Activated naive CD4-positive, alpha-beta T cell treated with anti-CD3 and anti-CD28 coated beads, Interleukin-2, amount 50 U/mL, for 72 hours (primary cell): Measurements from ENCODE around the gene ANP32A. TPM values are rescaled to one million over a fixed set of nuclear protein-coding genes. Genes with fewer than 3 reads are reported as not detected.

Experiments
- ATAC-seq, 2 donors: fragments of 150-1000 bp; cut with Tn5 transposase; 2 replicates each; pipeline ENCODE4 v1.10.0; 2021; ENCODE audit warnings: mild to moderate bottlenecking in 2 of 2, moderate library complexity in 2 of 2
- DNase-seq, 2 donors: peaks; one replicate each; pipeline ENCODE4 v3.0.0; 2021 to 2022; ENCODE audit warnings: low spot score in 2 of 2
- H3K27ac Mint-ChIP-seq, 2 donors: one replicate each; pipeline ENCODE4 v1.8.0; 2022; ENCODE audit warnings: mild to moderate bottlenecking in 2 of 2, mixed read lengths in 2 of 2
- H3K36me3 Mint-ChIP-seq, 2 donors: one replicate each; pipeline ENCODE4 v1.8.0; 2022; ENCODE audit warnings: mixed read lengths in 2 of 2
- H3K9me3 Mint-ChIP-seq, 2 donors: one replicate each; pipeline ENCODE4 v1.8.0; 2022; ENCODE audit warnings: mixed read lengths in 2 of 2
- total RNA-seq, 2 donors: library from RNA; stranded (reverse); gene quantifications; one replicate each; pipeline ENCODE4 v1.2.3, GENCODE V29; 2022

Gene ANP32A
- total RNA-seq, 2 donors from 2014 or later, result 136 to 237 TPM

DNA sequence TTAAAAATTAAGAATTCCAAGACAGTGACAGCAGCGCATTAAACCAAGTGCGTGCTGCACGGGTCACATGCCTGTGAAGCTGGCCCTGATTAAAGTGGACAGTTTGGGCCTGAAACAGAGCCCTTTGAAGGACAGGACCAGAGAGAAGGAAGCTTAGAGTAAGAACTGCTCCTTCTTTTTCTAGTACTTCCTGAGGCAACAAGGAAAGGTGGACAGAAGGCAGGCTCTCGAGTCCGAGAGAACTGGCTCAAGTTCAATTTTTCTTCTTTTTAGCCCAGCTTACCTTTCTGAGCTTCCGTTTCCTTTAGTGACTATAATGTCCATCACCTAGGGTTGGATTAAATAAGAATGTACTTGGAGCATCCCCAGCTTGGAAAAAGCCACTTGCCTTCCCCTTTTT lies 26.9 kb downstream of the ANP32A start:
- no peaks in the 10 kb centered on the region for H3K9me3 Mint-ChIP-seq
- DNase-seq (no peak), ATAC-seq (no peak)
- peaks cover 0 to 1% of the 10 kb centered on the region in 2 donors for H3K36me3 Mint-ChIP-seq
- no peak overlapping the region for H3K27ac Mint-ChIP-seq

GRCh38 chr15:68792901-68793766 lies 27.6 kb downstream of the ANP32A start:
- Mint-ChIP-seq H3K36me3 (no peaks in the 10 kb centered on the region), H3K27ac (no peak overlapping the region)

GRCh38 chr15:68791431-68792283 lies 29.0 kb downstream of the ANP32A start:
- ATAC-seq (peak; percentile 71 to 73), DNase-seq (peak; percentile 19 to 72)
- Mint-ChIP-seq H3K9me3 (no peaks in the 10 kb centered on the region), H3K27ac (peak overlapping the region; percentile 48 to 88), H3K36me3 (no peaks in the 10 kb centered on the region)

More at GRCh38 chr15:68792901-68793766, 27.6 kb downstream of the ANP32A start:
- DNase-seq (no peak), ATAC-seq (no peak)
- H3K9me3 Mint-ChIP-seq, result no peaks in the 10 kb centered on the region

GRCh38 chr15:68790910-68791309 lies 29.8 kb downstream of the ANP32A start:
- Mint-ChIP-seq H3K9me3 (no peaks in the 10 kb centered on the region), H3K36me3 (no peaks in the 10 kb centered on the region), H3K27ac (peak overlapping the region; percentile 29 to 48)
- ATAC-seq (no peak), DNase-seq (no peak)

GRCh38 chr15:68790242-68790575 lies 30.5 kb downstream of the ANP32A start:
- no peaks in the 10 kb centered on the region for H3K9me3 Mint-ChIP-seq
- DNase-seq (no peak), ATAC-seq (no peak)
- H3K27ac Mint-ChIP-seq, result peak overlapping the region in 1 of 2 donors; percentile 22
- H3K36me3 Mint-ChIP-seq, result peaks cover 0 to 5% of the 10 kb centered on the region in 2 donors

DNA sequence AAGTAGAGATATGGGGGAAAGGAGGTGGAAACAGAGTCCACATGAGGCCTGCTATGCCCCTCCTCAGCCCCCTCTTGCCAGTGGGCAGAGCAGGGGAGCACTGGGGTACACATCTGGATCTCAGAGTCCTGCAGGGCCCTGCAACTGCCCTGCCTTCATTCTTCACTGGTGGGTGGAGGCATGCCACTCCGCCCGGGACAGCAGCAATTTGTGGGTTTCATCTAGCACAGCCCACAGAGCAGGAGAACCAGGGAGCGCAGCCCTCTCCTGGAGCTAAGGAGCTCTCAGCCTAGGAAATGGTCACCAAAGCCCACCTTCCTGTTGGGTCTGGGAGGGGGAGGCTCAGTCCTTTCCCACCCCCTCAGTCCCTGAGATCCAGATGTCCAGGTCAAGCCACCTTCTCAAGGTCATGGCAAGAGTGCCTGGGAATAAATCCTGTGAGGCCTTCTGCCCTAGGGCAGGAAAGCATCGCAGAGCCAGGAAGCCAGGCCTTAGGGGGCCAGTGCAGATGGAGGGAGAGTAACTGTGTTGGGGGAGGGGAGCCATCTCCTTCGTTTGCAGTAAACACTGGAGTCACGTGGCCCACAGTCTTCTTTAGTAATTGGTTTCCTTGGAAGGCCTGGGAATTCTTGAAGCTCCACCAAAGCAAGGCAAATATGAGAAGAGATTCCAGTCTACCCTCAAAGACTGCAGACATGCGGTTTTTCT lies 31.0 kb downstream of the ANP32A start:
- DNase-seq, result no peak
- Mint-ChIP-seq H3K36me3 (peaks cover 0 to 5% of the 10 kb centered on the region in 2 donors), H3K27ac (peak overlapping the region; percentile 65 to 72), H3K9me3 (no peaks in the 10 kb centered on the region)
- no peak for ATAC-seq

DNA sequence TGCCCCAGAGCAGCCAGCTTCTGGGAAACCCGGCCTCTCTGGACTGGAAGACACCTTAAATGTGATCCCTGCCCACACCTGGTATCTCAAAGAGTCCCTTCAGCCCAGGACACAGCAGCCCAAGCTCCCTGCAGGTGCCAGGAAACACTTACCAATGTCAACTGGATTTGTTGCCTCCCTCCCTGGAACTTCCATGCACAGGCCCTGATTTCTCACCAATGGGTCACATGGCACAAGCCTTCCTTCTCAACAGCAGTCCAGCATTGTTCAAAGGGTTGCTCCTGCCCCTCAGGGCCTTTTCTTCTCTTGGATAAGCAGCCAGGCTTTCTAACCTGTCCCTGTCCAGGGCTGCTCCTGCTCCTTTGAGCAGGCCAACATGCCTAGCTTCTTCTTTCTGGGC lies 31.6 kb downstream of the ANP32A start:
- Mint-ChIP-seq H3K27ac (peak overlapping the region; percentile 65 to 72), H3K9me3 (no peaks in the 10 kb centered on the region), H3K36me3 (peaks cover 0 to 5% of the 10 kb centered on the region in 2 donors)
- DNase-seq (no peak), ATAC-seq (no peak)

DNA sequence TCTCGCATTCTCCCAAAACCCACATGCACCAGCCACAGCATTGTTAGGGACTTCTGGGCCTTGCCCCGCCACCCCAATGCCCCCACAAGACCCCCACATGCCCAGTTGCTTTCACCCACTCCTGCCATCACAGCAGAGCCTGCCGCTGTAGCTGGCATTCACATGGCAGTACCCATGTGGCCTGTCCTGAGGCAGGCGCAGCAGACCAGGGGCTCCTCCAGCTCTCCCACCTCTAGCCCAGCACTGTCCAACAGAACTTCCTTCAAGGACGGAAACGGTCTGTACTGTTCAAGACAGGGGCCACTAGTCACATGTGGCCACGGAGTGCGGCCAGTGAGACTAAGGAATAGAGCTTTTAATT lies 32.5 kb downstream of the ANP32A start:
- DNase-seq (no peak), ATAC-seq (no peak)
- Mint-ChIP-seq H3K27ac (peak overlapping the region in 1 of 2 donors; percentile 65), H3K36me3 (peaks cover 2 to 11% of the 10 kb centered on the region in 2 donors), H3K9me3 (no peaks in the 10 kb centered on the region)

- peak overlapping the region in 1 of 2 donors; percentile 14 for H3K27ac Mint-ChIP-seq
- DNase-seq, result no peak
- ATAC-seq, result no peak
- H3K9me3 Mint-ChIP-seq, result no peaks in the 10 kb centered on the region
- H3K36me3 Mint-ChIP-seq, result peaks cover 7 to 16% of the 10 kb centered on the region in 2 donors
These were observed 33.0 kb downstream of the ANP32A start for GRCh38 chr15:68787609-68788263.

DNA sequence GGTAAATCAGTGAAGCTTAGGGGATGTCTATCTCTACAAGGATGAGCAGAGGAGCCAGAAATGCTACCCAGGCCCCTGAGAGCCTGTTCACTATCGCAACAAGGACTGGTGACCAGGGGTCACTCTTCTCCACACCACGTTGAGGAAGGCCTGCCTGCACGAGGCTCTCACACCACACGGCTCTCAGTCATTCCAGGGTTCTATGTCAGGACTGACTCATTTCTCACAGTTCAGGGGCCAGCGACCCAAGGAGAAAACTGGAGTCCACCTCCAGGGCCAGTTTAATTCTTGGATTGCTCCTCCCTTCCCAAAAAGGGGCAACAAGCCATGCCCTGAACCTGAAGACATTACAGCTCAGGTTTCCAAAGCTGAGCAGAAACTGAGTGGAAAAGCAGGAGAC lies 33.9 kb downstream of the ANP32A start:
- no peaks in the 10 kb centered on the region for H3K9me3 Mint-ChIP-seq
- H3K36me3 Mint-ChIP-seq, result peaks cover 8 to 18% of the 10 kb centered on the region in 2 donors
- no peak for ATAC-seq
- no peak for DNase-seq
- peak overlapping the region in 1 of 2 donors; percentile 44 for H3K27ac Mint-ChIP-seq

GRCh38 chr15:68785541-68785940 lies 35.2 kb downstream of the ANP32A start:
- peak overlapping the region in 1 of 2 donors; percentile 90 for H3K27ac Mint-ChIP-seq
- H3K9me3 Mint-ChIP-seq, result no peaks in the 10 kb centered on the region
- DNase-seq, result no peak
- ATAC-seq, result no peak
- peaks cover 8 to 18% of the 10 kb centered on the region in 2 donors for H3K36me3 Mint-ChIP-seq

DNA sequence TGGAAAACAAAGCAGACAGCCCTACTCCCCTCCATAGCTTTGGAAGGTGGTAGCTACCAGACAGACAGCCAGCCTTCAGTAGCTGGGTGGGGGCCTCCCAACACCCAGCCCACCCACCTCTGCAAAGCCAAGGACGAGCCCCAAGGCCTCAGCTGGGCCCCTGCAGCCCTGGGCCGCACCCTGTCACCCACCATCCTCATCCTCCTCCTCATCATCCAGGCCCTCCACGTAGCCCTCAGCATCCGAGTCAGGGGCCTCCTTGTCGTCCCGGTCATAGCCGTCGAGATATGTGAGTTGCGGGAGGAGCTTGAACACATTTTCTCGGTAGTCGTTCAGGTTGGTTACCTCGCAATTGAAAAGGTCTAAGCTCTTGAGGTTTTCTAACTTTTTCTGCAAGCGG lies 36.5 kb downstream of the ANP32A start:
- DNase-seq, result no peak
- Mint-ChIP-seq H3K9me3 (no peaks in the 10 kb centered on the region), H3K36me3 (peaks cover 8 to 30% of the 10 kb centered on the region in 2 donors), H3K27ac (peak overlapping the region; percentile 50 to 82)
- ATAC-seq, result no peak

DNA sequence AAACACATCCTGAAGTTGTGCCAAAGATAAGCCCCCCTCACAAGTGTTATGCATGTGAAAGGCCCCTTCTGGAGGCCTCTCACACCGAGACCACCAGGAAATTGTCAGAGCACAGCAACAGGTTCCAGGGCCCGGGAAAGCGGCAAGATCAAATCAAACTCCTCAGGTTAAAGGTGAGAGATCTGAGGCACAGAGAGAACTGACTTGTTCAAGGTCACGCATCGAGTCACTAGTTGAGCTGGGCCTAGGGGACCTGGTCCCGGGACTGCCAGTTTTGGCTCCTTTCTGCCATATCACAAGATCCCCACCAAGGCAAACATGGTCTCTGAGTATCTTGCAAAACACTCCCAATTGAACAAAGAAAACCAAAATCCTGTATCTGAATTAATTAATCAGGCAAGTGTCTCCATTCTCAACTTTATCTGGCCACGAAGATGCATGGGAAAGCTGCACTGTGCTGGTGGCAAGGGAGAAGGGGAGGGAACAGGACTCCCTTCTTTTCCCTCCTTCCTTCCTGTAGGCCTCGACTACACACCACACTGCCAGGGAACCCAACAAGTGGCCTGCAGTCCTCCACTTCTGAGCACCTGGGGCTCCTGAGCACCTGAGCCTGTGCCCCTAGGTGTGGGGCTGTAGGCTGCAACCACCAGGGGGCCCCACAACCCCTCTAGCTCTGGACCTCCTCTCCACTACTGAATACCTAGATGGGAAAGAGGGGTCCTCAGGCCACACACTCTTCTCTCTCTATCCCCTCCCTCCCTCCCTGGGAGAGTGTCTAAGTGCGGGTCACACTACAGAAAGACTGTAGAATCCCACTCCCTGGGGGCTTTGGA lies 37.3 kb downstream of the ANP32A start:
- H3K27ac Mint-ChIP-seq, result peak overlapping the region; percentile 82 to 94
- no peaks in the 10 kb centered on the region for H3K9me3 Mint-ChIP-seq
- ATAC-seq (peak; percentile 75 to 77), DNase-seq (peak in 1 of 2 donors; percentile 63)
- peaks cover 8 to 30% of the 10 kb centered on the region in 2 donors for H3K36me3 Mint-ChIP-seq

- H3K36me3 Mint-ChIP-seq, result peaks cover 8 to 30% of the 10 kb centered on the region in 2 donors
- DNase-seq (no peak), ATAC-seq (no peak)
- no peaks in the 10 kb centered on the region for H3K9me3 Mint-ChIP-seq
- peak overlapping the region; percentile 82 to 94 for H3K27ac Mint-ChIP-seq
These were observed 38.0 kb downstream of the ANP32A start for GRCh38 chr15:68782589-68783161.
